RWPE1 (cell line): ENCODE results near the gene FKBP10.
"Not testable (repeated sequence)": the region's sequence is repeated elsewhere in the genome, so short reads cannot be mapped to it uniquely, and the experiment has no call there.

Experiments
- CTCF ChIA-PET: fragments of 350-600 bp; sonication (Branson Sonifier 250); formaldehyde crosslinking; extraction: SDS; loops from one replicate; lab custom pipeline; 2021; lab: Yijun Ruan, JAX
- POLR2A ChIA-PET: fragments of 400-600 bp; formaldehyde crosslinking; extraction: SDS; loops from one replicate; lab custom pipeline; 2020; ENCODE audit warnings: antibody characterized with exemption; ENCODE audit not compliant: low non-redundant PET; lab: Yijun Ruan, JAX
- DNase-seq: peaks from one replicate; pipeline ENCODE4 v3.0.0; 2012; ENCODE audit warnings: low spot score
- H3K27ac ChIP-seq: fragments of 450-650 bp; 2 replicates; pipeline ENCODE4 v1.5.1; 2017
- TF ChIP-seq, protein P1 (sequence below): fragments of 450-650 bp; conservative IDR thresholded peaks from 2 replicates; pipeline ENCODE4 v1.5.1; 2017; ENCODE audit warnings: low read depth, mild to moderate bottlenecking

FKBP10 gene

DNA sequence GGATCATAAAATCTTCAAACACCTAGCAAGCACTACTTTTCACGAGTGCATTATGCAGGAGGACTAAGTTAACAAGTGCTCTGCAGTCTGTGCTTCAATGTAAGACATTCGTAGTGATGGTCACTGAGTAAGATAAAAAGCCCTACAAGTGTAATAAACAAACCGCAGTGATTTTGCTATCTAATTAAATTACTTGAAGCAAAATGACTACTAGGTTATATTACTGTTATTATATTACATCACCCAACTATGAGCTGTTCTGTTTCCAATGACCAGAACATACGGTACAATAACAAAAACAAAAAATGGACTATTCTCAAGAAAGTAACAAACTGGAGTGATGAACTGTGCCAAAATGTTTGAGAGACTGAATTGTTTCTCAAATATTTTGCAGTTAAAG, 36.0 kb downstream of the FKBP10 start:
- no peak overlapping the region for H3K27ac ChIP-seq
- TF ChIP-seq, protein P1, sequence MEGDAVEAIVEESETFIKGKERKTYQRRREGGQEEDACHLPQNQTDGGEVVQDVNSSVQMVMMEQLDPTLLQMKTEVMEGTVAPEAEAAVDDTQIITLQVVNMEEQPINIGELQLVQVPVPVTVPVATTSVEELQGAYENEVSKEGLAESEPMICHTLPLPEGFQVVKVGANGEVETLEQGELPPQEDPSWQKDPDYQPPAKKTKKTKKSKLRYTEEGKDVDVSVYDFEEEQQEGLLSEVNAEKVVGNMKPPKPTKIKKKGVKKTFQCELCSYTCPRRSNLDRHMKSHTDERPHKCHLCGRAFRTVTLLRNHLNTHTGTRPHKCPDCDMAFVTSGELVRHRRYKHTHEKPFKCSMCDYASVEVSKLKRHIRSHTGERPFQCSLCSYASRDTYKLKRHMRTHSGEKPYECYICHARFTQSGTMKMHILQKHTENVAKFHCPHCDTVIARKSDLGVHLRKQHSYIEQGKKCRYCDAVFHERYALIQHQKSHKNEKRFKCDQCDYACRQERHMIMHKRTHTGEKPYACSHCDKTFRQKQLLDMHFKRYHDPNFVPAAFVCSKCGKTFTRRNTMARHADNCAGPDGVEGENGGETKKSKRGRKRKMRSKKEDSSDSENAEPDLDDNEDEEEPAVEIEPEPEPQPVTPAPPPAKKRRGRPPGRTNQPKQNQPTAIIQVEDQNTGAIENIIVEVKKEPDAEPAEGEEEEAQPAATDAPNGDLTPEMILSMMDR, result no peak
- CTCF ChIA-PET, result no interaction called here
- no peak for DNase-seq
- POLR2A ChIA-PET, result no interaction called here

DNA sequence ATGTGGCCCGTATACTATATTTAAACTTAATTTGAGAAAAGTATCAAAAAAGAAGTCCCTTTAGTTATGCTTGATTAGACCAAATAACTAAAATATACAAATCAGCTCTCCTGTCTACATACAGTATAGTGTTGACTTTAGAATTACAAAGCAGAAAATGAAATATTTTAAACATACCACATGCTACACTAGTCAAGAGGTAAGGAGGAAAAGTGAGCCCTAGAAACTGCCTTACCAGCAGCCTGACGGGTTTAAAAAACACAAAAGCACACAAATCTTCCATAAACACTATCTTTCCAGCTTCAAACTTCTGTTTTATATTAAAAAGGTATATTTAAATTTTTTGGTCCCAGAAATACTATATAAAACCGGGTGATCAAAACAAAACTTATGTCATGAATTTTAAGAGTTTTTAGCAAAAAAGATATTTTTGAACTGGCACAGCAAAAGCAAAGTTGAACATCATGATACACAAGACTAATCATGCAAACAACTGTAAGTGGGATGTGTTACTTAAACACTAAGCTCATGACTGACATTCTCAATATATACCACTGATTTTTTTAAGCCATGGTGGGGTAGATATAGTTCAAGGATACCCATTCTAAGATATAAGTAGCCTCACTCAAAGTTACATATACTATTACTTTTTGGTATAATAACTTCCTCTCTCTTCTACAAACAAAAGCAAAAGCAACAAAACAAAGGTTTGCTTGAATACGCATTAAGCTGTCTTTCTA, 36.6 kb downstream of the FKBP10 start:
- ChIA-PET CTCF (no interaction called here), POLR2A (no interaction called here)
- no peak overlapping the region for H3K27ac ChIP-seq

DNA sequence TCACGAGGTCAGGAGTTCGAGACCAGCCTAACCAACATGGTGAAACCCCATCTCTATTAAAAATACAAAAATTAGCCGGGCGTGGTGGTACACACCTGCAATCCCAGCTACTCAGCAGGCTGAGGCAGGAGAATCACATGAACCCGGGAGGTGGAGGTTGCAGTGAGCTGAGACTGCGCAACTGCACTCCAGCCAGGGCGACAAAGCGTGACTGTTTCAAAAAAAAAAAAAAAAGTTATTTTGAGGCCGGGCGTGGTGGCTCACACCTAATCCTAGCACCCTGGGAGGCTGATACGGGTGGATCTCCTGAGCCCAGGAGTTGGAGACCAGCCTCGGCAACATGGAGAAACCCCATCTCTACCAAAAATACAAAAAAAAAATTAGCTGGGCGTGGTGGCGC, 38.6 kb downstream of the FKBP10 start:
- POLR2A ChIA-PET, DNase-seq: not testable (repeated sequence)
- H3K27ac ChIP-seq, result peak overlapping the region; percentile 14; the same call in 1 of the 2 replicates
- CTCF ChIA-PET, result interaction anchor here (0.6 kb wide), 1 partner anchor 101 kb away, joined by 5 read pairs; no protein-coding TSS in a partner anchor

More for the DNA sequence above, 36.6 kb downstream of the FKBP10 start:
- TF ChIP-seq, protein P1, result no peak
- no peak for DNase-seq

DNA sequence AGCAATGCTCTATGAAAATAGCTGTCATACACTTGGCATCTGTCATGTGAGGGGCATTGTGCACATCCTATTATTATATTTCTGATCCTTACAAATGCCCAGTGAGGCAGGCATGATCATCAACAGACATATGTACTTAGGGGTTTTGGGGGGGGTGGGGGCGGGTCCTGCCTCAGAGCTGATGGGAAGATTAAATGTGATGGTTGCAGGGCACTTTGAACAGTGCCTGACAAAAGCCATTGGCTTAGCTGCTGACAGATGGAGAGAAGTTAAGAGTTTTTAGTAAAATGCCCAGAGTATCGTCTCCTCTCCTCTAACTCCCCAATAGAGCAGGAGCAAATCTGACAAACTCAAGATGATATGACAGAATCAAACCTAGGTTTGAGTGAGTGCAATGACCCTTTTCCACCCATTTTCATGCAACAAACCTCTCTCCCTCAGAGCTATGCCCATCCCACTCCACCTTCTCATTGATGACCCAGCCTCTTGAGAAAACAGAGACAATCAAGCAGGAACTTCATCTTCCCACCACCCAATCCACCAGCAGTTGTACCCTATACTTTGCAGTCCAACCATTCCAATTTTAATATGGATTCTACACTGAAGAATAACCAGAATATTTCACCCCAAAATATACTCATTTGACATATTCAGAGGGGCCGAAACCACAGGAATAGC, 47.6 kb downstream of the FKBP10 start:
- TF ChIP-seq, protein P1, result no peak
- POLR2A ChIA-PET, result no interaction called here
- CTCF ChIA-PET, result interaction anchor here (0.6 kb wide), 2 partner anchors 94 to 369 kb away, joined by 3 to 4 read pairs; no protein-coding TSS in a partner anchor
- DNase-seq, result no peak
- no peak overlapping the region for H3K27ac ChIP-seq

DNA sequence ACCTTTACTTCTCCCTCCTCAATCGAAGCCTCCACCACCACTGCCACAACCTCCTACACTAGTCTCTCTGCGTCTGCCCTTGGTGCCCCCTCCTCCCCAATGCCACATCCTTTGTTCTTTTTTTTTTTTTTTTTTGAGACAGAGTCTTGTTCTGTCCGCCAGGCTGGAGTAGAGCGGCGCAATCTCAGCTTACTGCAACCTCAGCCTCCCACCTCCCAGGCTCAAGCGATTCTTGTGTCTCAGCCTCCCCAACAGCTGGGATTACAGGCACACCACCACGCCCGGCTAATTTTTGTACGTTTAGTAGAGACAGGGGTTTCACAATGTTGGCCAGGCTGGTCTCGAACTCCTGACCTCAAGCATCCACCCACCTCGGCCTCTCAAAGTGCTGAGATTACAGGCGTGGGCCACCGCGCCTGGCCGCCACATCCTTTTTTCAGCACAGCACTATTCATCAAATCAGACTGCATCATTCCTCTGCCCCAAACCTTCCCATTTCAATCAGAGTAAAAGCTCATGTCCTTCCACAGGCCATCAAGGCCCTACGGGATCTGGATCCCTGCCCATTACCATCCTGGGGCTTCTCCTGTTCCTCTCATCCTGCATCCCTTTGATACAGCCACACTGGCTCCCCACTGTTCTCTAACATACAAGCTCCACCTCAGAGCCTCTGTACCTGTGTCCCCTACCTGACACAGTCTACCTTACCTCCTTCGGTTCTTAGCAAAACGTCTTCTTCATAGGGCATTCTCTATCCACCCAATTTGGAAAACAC, 50.5 kb downstream of the FKBP10 start:
- no peak overlapping the region for H3K27ac ChIP-seq
- TF ChIP-seq, protein P1, result no peak
- ChIA-PET POLR2A (interaction anchor here (1.0 kb wide), 1 partner anchor 67 kb away, joined by 3 read pairs; the partner anchor contains the start of gene ODAD4), CTCF (interaction anchor here (0.7 to 1.4 kb wide), 2 partner anchors 27 to 126 kb away, joined by 3 to 7 read pairs; partner anchors contain the start of gene NT5C3B)
- DNase-seq, result no peak

DNA sequence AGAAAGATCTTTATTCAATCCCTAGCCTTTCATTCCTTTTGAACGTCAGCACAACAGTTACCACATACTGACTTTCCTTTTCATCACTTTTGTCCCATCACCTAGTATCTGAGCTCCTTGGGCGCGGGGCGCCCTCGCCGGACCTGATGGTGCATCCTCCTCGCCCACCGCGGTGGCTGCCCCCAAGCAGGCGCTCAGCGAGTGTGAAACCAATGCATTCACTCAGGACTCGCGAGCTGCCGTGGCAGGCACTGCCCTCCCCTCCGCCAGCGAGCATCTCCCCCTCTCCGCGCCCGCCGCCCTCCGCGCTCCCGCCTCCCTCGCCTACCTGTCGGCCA, 51.7 kb downstream of the FKBP10 start:
- TF ChIP-seq, protein P1, result no peak
- ChIA-PET CTCF (interaction anchor here (0.9 to 1.4 kb wide), 2 partner anchors 53 to 127 kb away, joined by 3 to 7 read pairs; no protein-coding TSS in a partner anchor), POLR2A (interaction anchor here (1.0 kb wide), 1 partner anchor 66 kb away, joined by 3 read pairs; the partner anchor contains the start of gene ODAD4)
- H3K27ac ChIP-seq, result peak overlapping the region; percentile 85
- no peak for DNase-seq
